Neural cell (in vitro differentiated cells): ENCODE data around the gene DSCAM. TPM values are rescaled to one million over a fixed set of nuclear protein-coding genes. Genes with fewer than 3 reads are reported as not detected.

Experiments
- H2AFZ ChIP-seq: fragments of 200-600, 300-800 bp; sonication (generic), shearing (Covaris generic); 2 replicates; pipeline ENCODE4 v1.6.0; 2014; ENCODE audit warnings: low read depth, mild to moderate bottlenecking, antibody characterized with exemption, low read length, moderate library complexity
- H3F3A ChIP-seq: fragments of 200-600 bp; shearing (Covaris generic); 2 replicates; pipeline ENCODE4 v1.6.1; 2016; ENCODE audit warnings: mild to moderate bottlenecking, moderate library complexity, mixed read lengths, antibody characterized with exemption, low read length; ENCODE audit not compliant: insufficient read depth, poor library complexity, severe bottlenecking
- H3K27ac ChIP-seq: fragments of 200-600, 300-800 bp; sonication (generic), shearing (Covaris generic); 2 replicates; pipeline ENCODE4 v1.5.1; 2014; ENCODE audit warnings: mild to moderate bottlenecking, low read length, moderate library complexity
- H3K27me3 ChIP-seq: fragments of 300-800, 200-600 bp; sonication (generic), shearing (Covaris generic); 2 replicates; pipeline ENCODE4 v1.6.0; 2014; ENCODE audit warnings: mild to moderate bottlenecking, low read depth, low read length, moderate library complexity; ENCODE audit not compliant: insufficient read depth
- H3K36me3 ChIP-seq: fragments of 300-800, 200-600 bp; sonication (generic), shearing (Covaris generic); 2 replicates; pipeline ENCODE4 v1.5.1; 2014; ENCODE audit warnings: mild to moderate bottlenecking, antibody characterized with exemption, low read length, moderate library complexity; ENCODE audit not compliant: insufficient read depth
- H3K4me2 ChIP-seq: fragments of 300-800, 200-600 bp; sonication (generic), shearing (Covaris generic); 2 replicates; pipeline ENCODE4 v1.6.0; 2014; ENCODE audit warnings: mild to moderate bottlenecking, low read length
- H3K4me3 ChIP-seq: fragments of 300-800, 200-600 bp; sonication (generic), shearing (Covaris generic); 2 replicates; pipeline ENCODE4 v1.5.1; 2014; ENCODE audit warnings: mild to moderate bottlenecking, low read length, moderate library complexity
- H3K79me2 ChIP-seq: fragments of 200-600 bp; shearing (Covaris generic); replicated peaks from 2 replicates; pipeline ENCODE4 v1.6.0; 2014; ENCODE audit warnings: mild to moderate bottlenecking, low read length, moderate library complexity; ENCODE audit not compliant: insufficient read depth
- H3K9ac ChIP-seq: fragments of 300-800, 200-600 bp; sonication (generic), shearing (Covaris generic); 2 replicates; pipeline ENCODE4 v1.6.1; 2016; ENCODE audit warnings: mild to moderate bottlenecking, low read length, mixed read lengths
- H3K9me2 ChIP-seq: fragments of 200-600 bp; shearing (Covaris generic); 2 replicates; pipeline ENCODE4 v1.6.1; 2016; ENCODE audit warnings: mild to moderate bottlenecking, low read length, mixed read lengths; ENCODE audit not compliant: insufficient read depth
- H3K9me3 ChIP-seq: fragments of 200-600, 300-800 bp; sonication (generic), shearing (Covaris generic); 2 replicates; pipeline ENCODE4 v1.6.1; 2016; ENCODE audit warnings: mild to moderate bottlenecking, mixed run types, low read length, moderate library complexity, mixed read lengths
- H4K20me1 ChIP-seq: fragments of 200-600 bp; shearing (Covaris generic); 2 replicates; pipeline ENCODE4 v1.6.1; 2016; ENCODE audit warnings: mild to moderate bottlenecking, mixed run types; ENCODE audit not compliant: insufficient read depth
- CTCF ChIP-seq: fragments of 450-650 bp; IDR thresholded peaks from 2 replicates; pipeline ENCODE4 v1.5.1; 2014; ENCODE audit warnings: antibody characterized with exemption, mild to moderate bottlenecking, moderate library complexity; ENCODE audit not compliant: poor library complexity, severe bottlenecking
- EP300 ChIP-seq: fragments of 450-650 bp; conservative IDR thresholded peaks from 2 replicates; pipeline ENCODE4 v1.6.1; 2014; ENCODE audit warnings: antibody characterized with exemption, mild to moderate bottlenecking, moderate library complexity; ENCODE audit not compliant: poor library complexity, severe bottlenecking
- EZH2 ChIP-seq: fragments of 200-600, 300-800 bp; shearing (Covaris generic), sonication (generic); IDR thresholded peaks from 2 replicates; pipeline ENCODE4 v1.6.1; 2014; ENCODE audit warnings: antibody characterized with exemption, low read length, borderline replicate concordance, mild to moderate bottlenecking; ENCODE audit not compliant: insufficient read depth, poor library complexity, severe bottlenecking
- MXI1 ChIP-seq: fragments of 450-650 bp; conservative IDR thresholded peaks from 2 replicates; pipeline ENCODE4 v1.6.1; 2014; ENCODE audit warnings: antibody characterized with exemption, mild to moderate bottlenecking; ENCODE audit not compliant: poor library complexity, severe bottlenecking
- POLR2AphosphoS5 ChIP-seq: IDR thresholded peaks from 2 replicates; pipeline ENCODE4 v1.6.1; 2012
- RAD21 ChIP-seq: fragments of 450-650 bp; conservative IDR thresholded peaks from 2 replicates; pipeline ENCODE4 v1.6.1; 2014; ENCODE audit warnings: antibody characterized with exemption, mild to moderate bottlenecking, moderate library complexity
- REST ChIP-seq: IDR thresholded peaks from 2 replicates; pipeline ENCODE4 v1.6.1; 2012; ENCODE audit warnings: borderline replicate concordance
- SMC3 ChIP-seq: fragments of 450-650 bp; conservative IDR thresholded peaks from 2 replicates; pipeline ENCODE4 v1.6.1; 2014; ENCODE audit warnings: antibody characterized with exemption, mild to moderate bottlenecking, moderate library complexity; ENCODE audit not compliant: poor library complexity
- TAF1 ChIP-seq: IDR thresholded peaks from 2 replicates; pipeline ENCODE4 v1.6.1; 2012; ENCODE audit warnings: low read depth
- polyA plus RNA-seq: library from polyadenylated mRNA; depleted of rRNA; stranded (reverse); fragments of >200 nt; gene quantifications from 2 replicates; pipeline ENCODE4 v1.2.3, GENCODE V29; 2014

DSCAM gene
- polyA plus RNA-seq, 1 donor from 2014 or later, result 5.3 TPM

GRCh38 chr21:40043866-40044265, 803.1 kb downstream of the DSCAM start:
- Histone ChIP-seq H3K9me2 (no peaks in the 10 kb centered on the region), H3K9ac (no peak overlapping the region), H3K27me3 (no peaks in the 10 kb centered on the region), H3K36me3 (no peaks in the 10 kb centered on the region), H2AFZ (no peak overlapping the region), H3K27ac (no peak overlapping the region), H4K20me1 (no peaks in the 10 kb centered on the region), H3K79me2 (no peaks in the 10 kb centered on the region), H3K9me3 (no peaks in the 10 kb centered on the region), H3K4me2 (no peak overlapping the region), H3F3A (no peaks in the 10 kb centered on the region), H3K4me3 (no peak overlapping the region)
- TF ChIP-seq SMC3, result no peak
- no peak for TF ChIP-seq POLR2AphosphoS5
- TF ChIP-seq CTCF, result no peak
- no peak for TF ChIP-seq RAD21
- no peak for TF ChIP-seq EP300
- TF ChIP-seq REST, result no peak
- no peak for TF ChIP-seq EZH2
- no peak for TF ChIP-seq MXI1
- no peak for TF ChIP-seq TAF1

- H3K27me3 ChIP-seq, result no peaks in the 10 kb centered on the region
- H3K9me3 ChIP-seq, result no peaks in the 10 kb centered on the region
- H3K9ac ChIP-seq, result no peak overlapping the region
- no peak overlapping the region for H2AFZ ChIP-seq
- no peaks in the 10 kb centered on the region for H4K20me1 ChIP-seq
- no peaks in the 10 kb centered on the region for H3K9me2 ChIP-seq
- H3K4me3 ChIP-seq, result no peak overlapping the region
- TF ChIP-seq POLR2AphosphoS5 (no peak), SMC3 (no peak), CTCF (no peak), RAD21 (no peak), REST (no peak), TAF1 (no peak), MXI1 (no peak), EP300 (no peak), EZH2 (no peak)
- H3K36me3 ChIP-seq, result no peaks in the 10 kb centered on the region
- no peaks in the 10 kb centered on the region for H3K79me2 ChIP-seq
- no peaks in the 10 kb centered on the region for H3F3A ChIP-seq
- H3K27ac ChIP-seq, result no peak overlapping the region
- no peak overlapping the region for H3K4me2 ChIP-seq
These were observed 803.5 kb downstream of the DSCAM start for GRCh38 chr21:40043423-40043822.
